Measurements from ENCODE around the gene VKORC1. TPM values are rescaled to one million over a fixed set of nuclear protein-coding genes. Genes with fewer than 3 reads are reported as not detected.
A peak's percentile ranks its signal among the peaks of the same experiment; 100 is the strongest.

The VKORC1 gene
- total and polyA plus RNA-seq, 8 donors, result 62.0 to 102 (median 64.8) TPM

DNA sequence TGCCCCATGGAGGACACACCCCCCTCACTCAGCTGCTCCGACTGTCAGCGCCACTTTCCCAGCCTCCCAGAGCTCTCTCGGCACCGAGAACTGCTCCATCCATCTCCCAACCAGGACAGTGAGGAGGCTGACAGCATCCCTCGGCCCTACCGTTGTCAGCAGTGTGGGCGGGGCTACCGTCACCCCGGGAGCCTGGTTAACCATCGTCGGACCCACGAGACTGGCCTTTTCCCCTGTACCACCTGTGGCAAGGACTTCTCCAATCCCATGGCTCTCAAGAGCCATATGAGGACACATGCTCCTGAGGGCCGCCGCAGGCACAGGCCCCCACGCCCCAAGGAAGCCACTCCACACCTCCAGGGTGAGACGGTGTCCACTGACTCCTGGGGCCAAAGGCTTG, 18.3 kb downstream of the VKORC1 start:
- intact Hi-C loops (cut with DNase I), result loop anchor here (10.0 kb wide), 2 partner anchors 72 to 78 kb away; partner anchors contain the start of gene PRSS36 (in 1 of the 2)
- ATAC-seq (no peak), DNase-seq (no peak)
- Histone ChIP-seq H3K4me1 (peaks cover 16 to 44% of the 10 kb centered on the region in 2 donors), H3K27ac (no peak overlapping the region), H3K4me3 (no peak overlapping the region), H3K27me3 (no peaks in the 10 kb centered on the region), H3K36me3 (peaks cover 0 to 54% of the 10 kb centered on the region in 2 donors), H3K9me3 (no peaks in the 10 kb centered on the region)
- TF ChIP-seq, protein P1, sequence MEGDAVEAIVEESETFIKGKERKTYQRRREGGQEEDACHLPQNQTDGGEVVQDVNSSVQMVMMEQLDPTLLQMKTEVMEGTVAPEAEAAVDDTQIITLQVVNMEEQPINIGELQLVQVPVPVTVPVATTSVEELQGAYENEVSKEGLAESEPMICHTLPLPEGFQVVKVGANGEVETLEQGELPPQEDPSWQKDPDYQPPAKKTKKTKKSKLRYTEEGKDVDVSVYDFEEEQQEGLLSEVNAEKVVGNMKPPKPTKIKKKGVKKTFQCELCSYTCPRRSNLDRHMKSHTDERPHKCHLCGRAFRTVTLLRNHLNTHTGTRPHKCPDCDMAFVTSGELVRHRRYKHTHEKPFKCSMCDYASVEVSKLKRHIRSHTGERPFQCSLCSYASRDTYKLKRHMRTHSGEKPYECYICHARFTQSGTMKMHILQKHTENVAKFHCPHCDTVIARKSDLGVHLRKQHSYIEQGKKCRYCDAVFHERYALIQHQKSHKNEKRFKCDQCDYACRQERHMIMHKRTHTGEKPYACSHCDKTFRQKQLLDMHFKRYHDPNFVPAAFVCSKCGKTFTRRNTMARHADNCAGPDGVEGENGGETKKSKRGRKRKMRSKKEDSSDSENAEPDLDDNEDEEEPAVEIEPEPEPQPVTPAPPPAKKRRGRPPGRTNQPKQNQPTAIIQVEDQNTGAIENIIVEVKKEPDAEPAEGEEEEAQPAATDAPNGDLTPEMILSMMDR (IDR thresholded peaks at IDR 0.05), result no peak

DNA sequence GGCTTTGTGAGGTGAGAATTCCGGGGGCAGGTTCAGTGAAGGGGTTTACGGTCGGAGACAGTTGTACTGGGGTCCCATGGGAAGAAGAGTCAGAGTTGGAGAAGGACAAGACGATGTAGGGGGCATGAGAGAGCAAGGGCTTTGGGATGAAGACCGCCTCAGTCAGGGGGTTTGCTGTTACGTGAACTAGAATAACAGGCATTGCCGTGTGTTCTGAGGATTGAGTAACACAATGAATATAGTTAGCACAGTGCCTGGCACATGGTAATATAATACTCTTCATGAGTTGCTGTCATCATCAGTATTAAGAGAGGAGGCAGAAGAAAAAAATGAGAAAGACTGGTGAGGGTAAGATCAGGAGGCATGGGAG, 19.8 kb downstream of the VKORC1 start:
- H3K9me3 ChIP-seq, result no peaks in the 10 kb centered on the region
- DNase-seq (no peak), ATAC-seq (no peak)
- H3K4me1 ChIP-seq, result peaks cover 16 to 37% of the 10 kb centered on the region in 2 donors
- H3K27me3 ChIP-seq, result no peaks in the 10 kb centered on the region
- H3K27ac ChIP-seq, result peak overlapping the region in 1 of 2 donors; percentile 93
- H3K36me3 ChIP-seq, result peaks cover 0 to 39% of the 10 kb centered on the region in 2 donors
- peak overlapping the region; percentile 72 to 84 for H3K4me3 ChIP-seq
- TF ChIP-seq, protein P1 (IDR thresholded peaks at IDR 0.05), result no peak
- intact Hi-C loops (cut with DNase I), result loop anchor here (10.0 kb wide), 2 partner anchors 70 to 80 kb away; partner anchors contain the start of gene PRSS36 (in 1 of the 2)

DNA sequence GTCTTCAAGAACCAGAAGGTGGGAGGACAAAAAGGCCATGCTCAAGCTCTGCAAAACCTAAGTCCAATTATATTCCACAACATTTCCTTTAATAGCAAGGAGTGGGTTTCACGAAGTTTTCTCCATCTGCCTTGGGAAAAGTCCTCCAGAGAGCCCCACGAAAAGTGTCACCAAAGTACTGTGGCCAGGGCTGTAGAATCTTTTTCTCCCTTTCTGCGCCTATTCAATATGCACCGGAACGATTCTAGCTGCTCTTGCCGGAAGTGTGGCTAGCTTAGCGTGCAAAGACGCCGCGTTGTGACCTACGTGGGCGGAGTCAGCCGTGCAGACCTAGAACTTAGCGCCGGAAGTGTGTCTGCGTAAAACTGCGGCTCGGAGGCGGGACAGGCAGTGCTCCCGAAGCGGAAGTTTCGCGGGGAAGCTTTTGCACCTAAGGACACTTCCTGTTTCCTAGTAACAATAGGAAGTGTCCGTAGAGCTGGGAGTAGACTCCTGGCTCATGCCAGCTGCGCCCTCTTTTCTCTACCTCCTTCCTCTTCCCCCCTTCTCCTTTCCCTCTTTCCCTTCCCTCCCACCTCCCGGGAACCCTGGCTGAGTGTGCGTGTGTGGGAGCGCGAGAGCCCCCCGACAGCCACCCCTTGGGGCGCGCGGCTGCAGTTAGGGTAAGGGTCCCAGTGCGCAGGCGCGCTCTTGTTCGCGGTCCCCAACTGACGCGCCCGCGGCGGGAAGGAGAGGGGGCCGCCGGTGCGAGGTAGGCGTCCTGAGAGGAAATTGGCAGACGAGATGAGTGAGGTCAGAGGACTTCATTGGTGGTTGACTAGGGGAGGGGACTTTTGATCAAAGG, 20.4 kb downstream of the VKORC1 start, which contains the start of the genes ZNF646 and ZNF668:
Gene ZNF646 (plus strand): TSS at position 453 of the 844 bp plus-strand sequence. CDS start 1,903 bp downstream, outside the sequence.
Gene ZNF668 (minus strand): TSS at position 271 of the 844 bp plus-strand sequence. CDS start 9,781 bp downstream, outside the sequence.
- peak; percentile 94 for ATAC-seq
- TF ChIP-seq, protein P1 (IDR thresholded peaks at IDR 0.05), result no peak

DNA sequence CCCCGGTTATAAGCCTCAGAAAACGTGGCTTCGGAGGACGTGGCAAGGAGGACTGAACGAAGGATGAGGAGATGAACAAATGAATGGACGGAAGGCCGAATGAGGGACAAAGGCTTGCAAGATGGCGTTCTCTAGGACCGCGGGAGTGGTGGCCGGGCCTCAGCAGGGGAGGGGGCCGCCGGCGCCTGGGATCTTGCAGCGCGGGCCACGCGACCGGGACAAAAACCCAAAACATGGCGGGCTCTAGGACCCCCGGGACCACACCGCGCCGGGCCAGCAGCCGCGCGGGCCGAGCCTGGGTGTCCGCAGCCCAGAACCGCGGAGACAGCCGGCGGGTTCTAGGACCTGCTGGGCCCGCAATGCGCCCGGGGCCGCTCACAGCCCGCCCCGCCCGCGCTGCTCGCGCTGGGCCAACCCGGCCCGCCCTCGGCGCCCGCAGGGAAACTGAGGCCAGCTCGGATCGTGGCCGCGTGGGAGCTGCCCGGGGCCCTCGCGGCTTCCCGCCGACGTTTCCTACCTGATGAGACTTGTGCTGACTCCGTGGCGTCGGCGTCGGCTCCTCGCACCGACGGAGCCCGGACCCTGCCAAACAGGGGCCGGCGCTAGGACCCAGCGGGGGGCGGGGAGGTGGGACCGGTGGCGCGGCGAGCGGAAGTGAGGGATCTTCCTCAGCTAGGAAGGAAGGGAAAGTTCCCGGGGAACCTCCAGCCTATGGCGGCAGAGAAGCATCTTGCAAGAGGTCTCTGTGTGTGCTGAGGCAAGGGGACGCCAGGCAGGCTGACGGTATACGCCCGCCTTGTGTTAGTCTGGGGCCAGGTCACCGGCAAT, 21.2 kb downstream of the VKORC1 start:
- Histone ChIP-seq H3K4me3 (peak overlapping the region; percentile 72 to 84), H3K9me3 (no peaks in the 10 kb centered on the region), H3K36me3 (peaks cover 0 to 24% of the 10 kb centered on the region in 2 donors), H3K4me1 (peaks cover 16 to 29% of the 10 kb centered on the region in 2 donors), H3K27me3 (no peaks in the 10 kb centered on the region), H3K27ac (peak overlapping the region; percentile 93 to 96)
- intact Hi-C loops (cut with DNase I), result loop anchor here (10.0 kb wide), 2 partner anchors 69 to 81 kb away; partner anchors contain the start of gene PRSS36 (in 1 of the 2)
- peak; percentile 92 to 96 (median 94) for DNase-seq
- TF ChIP-seq, protein P1 (IDR thresholded peaks at IDR 0.05), result no peak
- ATAC-seq, result peak; percentile 91

More for the DNA sequence above, 20.4 kb downstream of the VKORC1 start, which contains the start of the genes ZNF646 and ZNF668:
- peak; percentile 96 to 99 (median 98) for DNase-seq
- peak within 1 kb of the TSS; percentile 72 to 84 for H3K4me3 ChIP-seq
- H3K9me3 ChIP-seq, result no peaks in the 10 kb centered on the region
- H3K27me3 ChIP-seq, result no peaks in the 10 kb centered on the region
- intact Hi-C loops (cut with DNase I), result loop anchor here (10.0 kb wide), 2 partner anchors 69 to 81 kb away; partner anchors contain the start of gene PRSS36 (in 1 of the 2)
- H3K4me1 ChIP-seq, result peaks cover 16 to 31% of the 10 kb centered on the region in 2 donors
- peak within 1 kb of the TSS; percentile 93 to 96 for H3K27ac ChIP-seq
- peaks cover 0 to 33% of the 10 kb centered on the region in 2 donors for H3K36me3 ChIP-seq
